Naive thymus-derived CD4-positive, alpha-beta T cell (primary cell): Measurements from ENCODE around the gene FANCE. TPM values are rescaled to one million over a fixed set of nuclear protein-coding genes. Genes with fewer than 3 reads are reported as not detected.
A peak's percentile ranks its signal among the peaks of the same experiment; 100 is the strongest.

Experiments used
- ATAC-seq: fragments of 150-1000 bp; cut with Tn5 transposase; 2 replicates; pipeline ENCODE4 v1.10.0; 2021; ENCODE audit warnings: mild to moderate bottlenecking, moderate library complexity
- CTCF ChIA-PET: fragments of 350-600 bp; sonication (Branson Sonifier 250); formaldehyde crosslinking; loops from one replicate; lab custom pipeline; 2021; ENCODE audit warnings: antibody characterized with exemption; lab: Charles Lee
- POLR2A ChIA-PET: fragments of 350-600 bp; sonication (Branson Sonifier 250); formaldehyde crosslinking; loops from one replicate; lab custom pipeline; 2021; ENCODE audit warnings: antibody characterized with exemption, inconsistent platforms; lab: Charles Lee
- DNase-seq, 9 donors: peaks; one replicate each; pipeline versions ENCODE4 v3.0.0 to v3.0.0-alpha.2; 2020 to 2022; ENCODE audit warnings: mixed read lengths in 1 of 9
- H3K27ac ChIP-seq: one replicate; pipeline ENCODE4 v1.7.0; 2013; ENCODE audit warnings: mild to moderate bottlenecking, low read depth, low read length, moderate library complexity
- H3K27me3 ChIP-seq, 2 donors: one replicate each; pipeline ENCODE4 v1.7.0; 2013; ENCODE audit warnings: low read length in 2 of 2, mild to moderate bottlenecking in 2 of 2, moderate library complexity in 2 of 2; ENCODE audit not compliant: control insufficient read depth in 2 of 2, insufficient read depth in 2 of 2
- H3K36me3 ChIP-seq, 3 experiments: 1 replicate in 2 of 3; 2 replicates in 1 of 3; pipeline ENCODE4 v1.7.0; 2013; ENCODE audit warnings: low read length in 3 of 3, mild to moderate bottlenecking in 3 of 3, moderate library complexity in 1 of 3; ENCODE audit not compliant: insufficient read depth in 3 of 3, control insufficient read depth in 2 of 3
- H3K4me1 ChIP-seq, 2 donors: one replicate each; pipeline ENCODE4 v1.7.0; 2013; ENCODE audit warnings: low read length in 2 of 2, mild to moderate bottlenecking in 2 of 2, moderate library complexity in 1 of 2; ENCODE audit not compliant: control insufficient read depth in 2 of 2, insufficient read depth in 2 of 2
- H3K4me3 ChIP-seq: 2 replicates; pipeline ENCODE4 v1.7.0; 2013; ENCODE audit warnings: mild to moderate bottlenecking, low read length
- H3K9me3 ChIP-seq, 3 experiments: 1 replicate in 2 of 3; 2 replicates in 1 of 3; pipeline ENCODE4 v1.7.0; 2013; ENCODE audit warnings: low read length in 3 of 3; ENCODE audit not compliant: control insufficient read depth in 2 of 3
- H3K27ac Mint-ChIP-seq, 9 donors: one replicate each; pipeline ENCODE4 v1.8.0; 2020 to 2022; ENCODE audit warnings: mixed read lengths in 9 of 9, mild to moderate bottlenecking in 8 of 9, moderate library complexity in 5 of 9, inconsistent platforms in 2 of 9
- H3K27me3 Mint-ChIP-seq, 5 donors: one replicate each; pipeline ENCODE4 v1.8.0; 2021 to 2022; ENCODE audit warnings: mixed read lengths in 5 of 5, mild to moderate bottlenecking in 1 of 5
- H3K36me3 Mint-ChIP-seq, 5 donors: one replicate each; pipeline ENCODE4 v1.8.0; 2020 to 2022; ENCODE audit warnings: mixed read lengths in 5 of 5, mild to moderate bottlenecking in 3 of 5, inconsistent platforms in 1 of 5
- H3K4me1 Mint-ChIP-seq, 7 donors: one replicate each; pipeline ENCODE4 v1.8.0; 2020 to 2022; ENCODE audit warnings: mixed read lengths in 7 of 7, mild to moderate bottlenecking in 3 of 7, inconsistent platforms in 1 of 7
- H3K4me3 Mint-ChIP-seq, 10 donors: one replicate each; pipeline ENCODE4 v1.8.0; 2020 to 2022; ENCODE audit warnings: mild to moderate bottlenecking in 10 of 10, mixed read lengths in 10 of 10, moderate library complexity in 6 of 10, inconsistent platforms in 2 of 10
- H3K9me3 Mint-ChIP-seq, 11 donors: one replicate each; pipeline ENCODE4 v1.8.0; 2020 to 2022; ENCODE audit warnings: mixed read lengths in 11 of 11, mild to moderate bottlenecking in 4 of 11, inconsistent platforms in 1 of 11, moderate library complexity in 1 of 11
- intact Hi-C, 2 donors: fragments of 100-400 bp; cut with micrococcal nuclease; formaldehyde crosslinking; loops; one replicate each; pipeline ENCODE4 v1.15.1; 2023
- polyA plus RNA-seq, 2 donors: library from polyadenylated mRNA; unstranded; fragments of 300-500 nt; fragmentation: Illumina TruSeq; gene quantifications; one replicate each; pipeline ENCODE4 v1.2.3, GENCODE V29; 2021
- total RNA-seq, 6 experiments: library from RNA in 5 of 6; stranded (reverse) in 5 of 6; gene quantifications; 1 replicate in 5 of 6; 2 replicates in 1 of 6; pipeline ENCODE4 v1.2.3 and lab custom pipeline; 2021 to 2026

Gene FANCE
- total and polyA plus RNA-seq, 7 experiments from 2014 or later = 3.1 to 12.0 (median 6.4) TPM

DNA sequence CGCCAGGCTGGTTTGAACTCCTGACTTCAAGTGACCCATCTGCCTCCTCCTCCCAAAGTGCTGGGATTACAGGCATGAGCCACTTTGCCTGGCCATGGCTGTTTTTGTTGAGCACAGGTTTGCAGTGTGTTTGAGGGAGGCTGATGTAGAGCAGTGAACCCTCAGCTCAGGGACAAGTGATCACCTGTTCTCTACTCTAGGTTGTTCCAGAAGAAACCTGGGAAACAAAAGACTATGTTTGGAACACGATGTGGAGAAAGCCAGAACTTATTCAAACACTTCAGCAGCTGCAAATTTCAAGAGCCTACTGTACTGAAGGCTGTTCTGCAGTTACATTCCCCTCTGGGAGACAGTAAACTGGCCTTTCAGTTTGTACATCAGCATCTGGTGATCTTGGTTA lies 55.9 kb downstream of the FANCE start:
- Histone ChIP-seq H3K27ac (no peak overlapping the region), H3K27me3 (peaks cover 0 to 3% of the 10 kb centered on the region in 2 donors), H3K36me3 (no peaks in the 10 kb centered on the region), H3K4me1 (no peaks in the 10 kb centered on the region), H3K4me3 (no peak overlapping the region), H3K9me3 (no peaks in the 10 kb centered on the region)
- ChIA-PET POLR2A (interaction anchor here (0.7 kb wide), 1 partner anchor 220 kb away, joined by 3 read pairs; no protein-coding TSS in a partner anchor), CTCF (interaction anchor here (0.6 to 0.7 kb wide), 2 partner anchors 61 to 1715 kb away, joined by 3 read pairs; no protein-coding TSS in a partner anchor)
- no peak for DNase-seq
- peaks cover 0 to 3% (median 0%) of the 10 kb centered on the region in 5 donors for H3K36me3 Mint-ChIP-seq
- peaks cover 0 to 1% (median 0%) of the 10 kb centered on the region in 11 donors for H3K9me3 Mint-ChIP-seq
- H3K27ac Mint-ChIP-seq = no peak overlapping the region
- no peak for ATAC-seq
- H3K4me3 Mint-ChIP-seq = no peak overlapping the region
- peaks cover 0 to 11% (median 0%) of the 10 kb centered on the region in 7 donors for H3K4me1 Mint-ChIP-seq
- peaks cover 2 to 55% (median 12%) of the 10 kb centered on the region in 5 donors for H3K27me3 Mint-ChIP-seq
- intact Hi-C loops = no loop called here

DNA sequence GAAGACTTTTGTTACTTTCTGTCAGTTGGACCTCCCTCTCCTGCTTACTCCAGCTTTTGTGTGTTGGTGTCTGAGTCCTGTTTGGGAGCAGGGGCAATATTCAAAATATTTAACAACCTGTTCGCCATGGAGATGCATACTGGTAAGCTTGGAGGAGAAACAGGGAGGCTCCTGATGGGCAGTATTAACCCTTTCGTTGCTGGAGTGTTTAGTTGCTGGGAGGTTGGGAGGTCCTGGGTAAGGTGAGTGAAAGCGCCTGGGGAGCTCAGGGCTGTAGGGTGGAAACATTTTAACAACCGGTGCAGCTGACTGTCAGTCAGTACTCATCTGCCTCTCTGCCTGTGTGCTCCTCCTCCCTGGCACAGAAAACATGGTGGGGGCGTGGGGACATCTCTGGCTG lies 56.4 kb downstream of the FANCE start:
- intact Hi-C loops = no loop called here
- no peak overlapping the region for H3K27ac Mint-ChIP-seq
- Histone ChIP-seq H3K4me3 (no peak overlapping the region), H3K27me3 (peaks cover 0 to 3% of the 10 kb centered on the region in 2 donors), H3K9me3 (no peaks in the 10 kb centered on the region), H3K4me1 (no peaks in the 10 kb centered on the region), H3K36me3 (no peaks in the 10 kb centered on the region), H3K27ac (no peak overlapping the region)
- no peak overlapping the region for H3K4me3 Mint-ChIP-seq
- H3K4me1 Mint-ChIP-seq = peaks cover 0 to 11% (median 0%) of the 10 kb centered on the region in 7 donors
- peaks cover 0 to 3% (median 0%) of the 10 kb centered on the region in 5 donors for H3K36me3 Mint-ChIP-seq
- H3K27me3 Mint-ChIP-seq = peaks cover 0 to 54% (median 12%) of the 10 kb centered on the region in 5 donors
- ChIA-PET CTCF (interaction anchor here (0.6 kb wide), 1 partner anchor 1715 kb away, joined by 3 read pairs; no protein-coding TSS in a partner anchor), POLR2A (interaction anchor here (0.7 kb wide), 1 partner anchor 221 kb away, joined by 3 read pairs; no protein-coding TSS in a partner anchor)
- DNase-seq = no peak
- no peak for ATAC-seq
- H3K9me3 Mint-ChIP-seq = peaks cover 0 to 1% (median 0%) of the 10 kb centered on the region in 11 donors

- no peak overlapping the region for H3K27ac Mint-ChIP-seq
- ChIA-PET POLR2A (no interaction called here), CTCF (interaction anchor here (0.6 kb wide), 2 partner anchors 7 to 1576 kb away, joined by 3 read pairs; no protein-coding TSS in a partner anchor)
- Histone ChIP-seq H3K4me1 (no peaks in the 10 kb centered on the region), H3K27me3 (peaks cover 0 to 3% of the 10 kb centered on the region in 2 donors), H3K4me3 (no peak overlapping the region), H3K36me3 (no peaks in the 10 kb centered on the region), H3K9me3 (no peaks in the 10 kb centered on the region), H3K27ac (no peak overlapping the region)
- peaks cover 0 to 1% (median 0%) of the 10 kb centered on the region in 11 donors for H3K9me3 Mint-ChIP-seq
- peak overlapping the region in 1 of 10 donors; percentile 57 for H3K4me3 Mint-ChIP-seq
- peaks cover 0 to 11% (median 0%) of the 10 kb centered on the region in 7 donors for H3K4me1 Mint-ChIP-seq
- H3K27me3 Mint-ChIP-seq = peaks cover 0 to 59% (median 12%) of the 10 kb centered on the region in 5 donors
- DNase-seq (no peak), ATAC-seq (no peak)
- peaks cover 0 to 3% (median 0%) of the 10 kb centered on the region in 5 donors for H3K36me3 Mint-ChIP-seq
- intact Hi-C loops = no loop called here
Observed at GRCh38 chr6:35510916-35511561, 58.9 kb downstream of the FANCE start.

DNA sequence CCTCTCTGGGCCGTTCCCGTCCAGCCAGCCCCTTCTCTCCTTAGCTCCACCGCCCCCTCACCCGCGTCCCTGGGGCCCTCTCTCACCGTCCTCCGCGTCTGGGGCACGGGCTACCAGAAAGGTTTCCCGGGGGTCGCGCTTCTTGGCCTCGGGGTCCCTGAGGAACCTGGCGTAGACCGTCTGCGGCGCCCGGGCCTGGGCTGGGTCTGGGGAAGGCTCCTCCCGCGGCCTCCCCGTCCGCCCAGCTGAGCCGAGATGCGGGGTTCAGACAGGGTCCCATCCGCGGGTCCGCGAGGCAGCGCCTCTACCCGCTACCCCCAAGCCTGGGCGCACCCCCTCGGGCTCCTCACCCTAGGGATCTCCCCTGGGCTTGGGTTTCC lies 59.4 kb downstream of the FANCE start:
- H3K4me1 ChIP-seq = no peaks in the 10 kb centered on the region
- H3K4me3 ChIP-seq = no peak overlapping the region
- no peaks in the 10 kb centered on the region for H3K36me3 ChIP-seq
- ChIA-PET POLR2A (interaction anchor here (0.5 kb wide), 1 partner anchor 41 kb away, joined by 5 read pairs; no protein-coding TSS in a partner anchor), CTCF (interaction anchor here (0.6 kb wide), 1 partner anchor 1576 kb away, joined by 3 read pairs; no protein-coding TSS in a partner anchor)
- H3K9me3 Mint-ChIP-seq = peaks cover 0 to 1% (median 0%) of the 10 kb centered on the region in 11 donors
- H3K4me1 Mint-ChIP-seq = peaks cover 0 to 11% (median 0%) of the 10 kb centered on the region in 7 donors
- H3K36me3 Mint-ChIP-seq = no peaks in the 10 kb centered on the region
- intact Hi-C loops = no loop called here
- peaks cover 0 to 56% (median 12%) of the 10 kb centered on the region in 5 donors for H3K27me3 Mint-ChIP-seq
- H3K27me3 ChIP-seq = peaks cover 0 to 3% of the 10 kb centered on the region in 2 donors
- ATAC-seq (no peak), DNase-seq (no peak)
- no peaks in the 10 kb centered on the region for H3K9me3 ChIP-seq
- no peak overlapping the region for H3K27ac ChIP-seq
- H3K27ac Mint-ChIP-seq = no peak overlapping the region
- peak overlapping the region in 2 of 10 donors; percentile 29 to 57 for H3K4me3 Mint-ChIP-seq

DNA sequence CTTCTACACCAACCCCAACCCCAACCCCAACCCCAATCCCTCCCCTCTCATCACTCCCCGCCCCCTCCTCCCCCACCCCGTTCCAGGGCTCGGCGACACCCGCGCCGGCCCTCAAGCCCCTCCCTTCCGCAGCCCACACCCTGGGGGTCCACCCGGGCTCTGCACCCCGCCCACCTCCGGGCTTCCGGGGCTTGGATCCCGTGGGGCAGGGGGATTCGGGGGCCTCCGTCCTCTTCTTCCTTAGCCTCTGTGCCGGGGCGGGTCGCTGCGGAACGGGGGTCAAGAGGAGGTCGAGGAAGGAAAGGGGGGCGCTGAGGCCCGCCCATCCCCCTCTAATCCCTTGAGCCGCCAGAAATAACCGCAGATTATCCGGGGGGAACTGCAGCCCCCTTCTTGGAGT lies 59.9 kb downstream of the FANCE start:
- no peak for ATAC-seq
- H3K27ac Mint-ChIP-seq = no peak overlapping the region
- H3K4me3 ChIP-seq = no peak overlapping the region
- no peaks in the 10 kb centered on the region for H3K4me1 ChIP-seq
- DNase-seq = no peak
- H3K27ac ChIP-seq = no peak overlapping the region
- peaks cover 0 to 3% of the 10 kb centered on the region in 2 donors for H3K27me3 ChIP-seq
- H3K36me3 ChIP-seq = no peaks in the 10 kb centered on the region
- peak overlapping the region in 3 of 10 donors; percentile 32 to 57 (median 43) for H3K4me3 Mint-ChIP-seq
- CTCF ChIA-PET = interaction anchor here (0.6 kb wide), 1 partner anchor 1575 kb away, joined by 3 read pairs; no protein-coding TSS in a partner anchor
- H3K9me3 ChIP-seq = no peaks in the 10 kb centered on the region
- peaks cover 0 to 52% (median 12%) of the 10 kb centered on the region in 5 donors for H3K27me3 Mint-ChIP-seq
- H3K36me3 Mint-ChIP-seq = no peaks in the 10 kb centered on the region
- peaks cover 0 to 1% (median 0%) of the 10 kb centered on the region in 11 donors for H3K9me3 Mint-ChIP-seq
- POLR2A ChIA-PET = interaction anchor here (0.5 kb wide), 1 partner anchor 41 kb away, joined by 5 read pairs; no protein-coding TSS in a partner anchor
- peaks cover 0 to 11% (median 0%) of the 10 kb centered on the region in 7 donors for H3K4me1 Mint-ChIP-seq
- intact Hi-C loops = no loop called here

DNA sequence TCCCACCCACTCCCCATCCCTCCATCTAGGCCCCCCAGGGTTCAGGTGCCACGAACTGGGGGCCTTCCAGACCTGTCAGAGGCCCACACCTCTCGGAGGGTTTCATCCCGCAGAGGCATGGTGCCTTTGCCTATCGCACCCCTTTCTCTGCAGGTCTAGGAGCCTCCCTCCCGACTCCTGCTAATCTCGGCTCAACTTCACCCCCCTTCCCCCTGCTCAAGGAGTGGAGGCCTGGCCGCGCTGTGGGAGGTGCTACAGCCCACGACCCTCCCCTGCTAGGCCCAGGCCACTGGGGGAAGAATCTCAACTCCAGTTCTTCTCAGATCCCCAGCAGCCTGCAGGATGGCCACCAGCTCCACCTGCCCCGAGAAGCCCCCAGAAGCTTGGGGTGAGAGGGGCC lies 60.6 kb downstream of the FANCE start, which contains the start of gene TULP1:
TSS of gene TULP1 (minus strand) at position 157 of the 400 bp plus-strand sequence. CDS start at position 119, 38 bp downstream.
- H3K4me1 Mint-ChIP-seq = peaks cover 0 to 11% (median 0%) of the 10 kb centered on the region in 7 donors
- H3K9me3 ChIP-seq = no peaks in the 10 kb centered on the region
- no peak within 1 kb of the TSS for H3K4me3 ChIP-seq
- peaks cover 0 to 48% (median 12%) of the 10 kb centered on the region in 5 donors for H3K27me3 Mint-ChIP-seq
- H3K27me3 ChIP-seq = peaks cover 0 to 3% of the 10 kb centered on the region in 2 donors
- ChIA-PET POLR2A (no interaction called here), CTCF (no interaction called here)
- no peak for ATAC-seq
- no peak for DNase-seq
- peaks cover 0 to 1% (median 0%) of the 10 kb centered on the region in 11 donors for H3K9me3 Mint-ChIP-seq
- H3K36me3 ChIP-seq = no peaks in the 10 kb centered on the region
- intact Hi-C loops = no loop called here
- no peak within 1 kb of the TSS for H3K27ac Mint-ChIP-seq
- peak within 1 kb of the TSS in 3 of 10 donors; percentile 32 to 57 (median 43) for H3K4me3 Mint-ChIP-seq
- no peak within 1 kb of the TSS for H3K27ac ChIP-seq
- no peaks in the 10 kb centered on the region for H3K4me1 ChIP-seq
- no peaks in the 10 kb centered on the region for H3K36me3 Mint-ChIP-seq
